Measurements from ENCODE around the gene TRMT10B.

Gene TRMT10B

GRCh38 chr9:37715991-37716505, 37.6 kb upstream of the TRMT10B start:
- no peak for DNase-seq (ENCODE audit: extremely low spot score)
- ChIA-PET CTCF (interaction anchor here (0.9 to 1.9 kb wide), 4 partner anchors 10 to 17 kb away, joined by 3 to 5 read pairs (median 4); no protein-coding TSS in a partner anchor), POLR2A (no interaction called here)
- no peak for TF ChIP-seq CTCF (IDR thresholded peaks at IDR 0.05; ENCODE audit: control extremely low read depth, extremely low read depth, low read depth, missing control alignments)

GRCh38 chr9:37719526-37719925, 34.1 kb upstream of the TRMT10B start:
- TF ChIP-seq CTCF (IDR thresholded peaks at IDR 0.05; ENCODE audit: control extremely low read depth, extremely low read depth, low read depth, missing control alignments) = no peak
- peak; percentile 35 for DNase-seq (ENCODE audit: extremely low spot score)
- ChIA-PET CTCF (no interaction called here), POLR2A (no interaction called here)

GRCh38 chr9:37727013-37727412, 26.6 kb upstream of the TRMT10B start:
- TF ChIP-seq CTCF (IDR thresholded peaks at IDR 0.05; ENCODE audit: control extremely low read depth, extremely low read depth, low read depth, missing control alignments) = no peak
- ChIA-PET POLR2A (no interaction called here), CTCF (interaction anchor here (1.1 kb wide), 1 partner anchor 11 kb away, joined by 3 read pairs; no protein-coding TSS in a partner anchor)
- no peak for DNase-seq (ENCODE audit: extremely low spot score)

GRCh38 chr9:37729499-37729898, 24.1 kb upstream of the TRMT10B start:
- ChIA-PET CTCF (no interaction called here), POLR2A (no interaction called here)
- DNase-seq (ENCODE audit: extremely low spot score) = no peak
- no peak for TF ChIP-seq CTCF (IDR thresholded peaks at IDR 0.05; ENCODE audit: control extremely low read depth, extremely low read depth, low read depth, missing control alignments)

GRCh38 chr9:37730256-37730655, 23.3 kb upstream of the TRMT10B start:
- TF ChIP-seq CTCF (IDR thresholded peaks at IDR 0.05; ENCODE audit: control extremely low read depth, extremely low read depth, low read depth, missing control alignments) = no peak
- DNase-seq (ENCODE audit: extremely low spot score) = no peak
- POLR2A ChIA-PET = no interaction called here
- CTCF ChIA-PET = no interaction called here

GRCh38 chr9:37730839-37731238, 22.8 kb upstream of the TRMT10B start:
- no peak for TF ChIP-seq CTCF (IDR thresholded peaks at IDR 0.05; ENCODE audit: control extremely low read depth, extremely low read depth, low read depth, missing control alignments)
- CTCF ChIA-PET = interaction anchor here (1.9 kb wide), 1 partner anchor 14 kb away, joined by 4 read pairs; no protein-coding TSS in a partner anchor
- POLR2A ChIA-PET = no interaction called here
- DNase-seq (ENCODE audit: extremely low spot score) = no peak

Data from GM10248 (cell line).